IMR-90 (cell line): ENCODE results near the gene CARMIL1. TPM values are rescaled to one million over a fixed set of nuclear protein-coding genes. Genes with fewer than 3 reads are reported as not detected.

ENCODE experiments used
- ATAC-seq: fragments of 200-7000 bp; cut with Tn5 transposase; 2 replicates; pipeline ENCODE4 v1.9.1; 2020; ENCODE audit warnings: low read depth, mild to moderate bottlenecking, moderate library complexity
- BruUV-seq: library from RNA; stranded (reverse); fragments of 400-500 nt; replicated peaks from 2 replicates; lab custom pipeline; 2021; lab: Mats Ljungman, UMichigan
- CTCF ChIA-PET: fragments of 300-600 bp; formaldehyde crosslinking; extraction: SDS; loops from one replicate; lab custom pipeline; 2021; ENCODE audit warnings: antibody characterized with exemption; lab: Yijun Ruan, JAX
- POLR2A ChIA-PET: fragments of 300-600 bp; sonication (Branson Sonifier 250); formaldehyde crosslinking; loops from one replicate; lab custom pipeline; 2022; ENCODE audit warnings: antibody characterized with exemption; ENCODE audit not compliant: unreplicated experiment; lab: Charles Lee
- DNase-seq: peaks from one replicate; pipeline ENCODE4 v3.0.0; 2013
- H2AFZ ChIP-seq: replicated peaks from 2 replicates; pipeline ENCODE3; 2013; ENCODE audit warnings: low read length, mild to moderate bottlenecking; ENCODE audit not compliant: poor library complexity
- H2AK5ac ChIP-seq: 2 replicates; pipeline ENCODE4 v1.6.1; 2013; ENCODE audit warnings: low read depth, low read length, inconsistent platforms
- H2AK9ac ChIP-seq: replicated peaks from 2 replicates; pipeline ENCODE3; 2013; ENCODE audit warnings: mild to moderate bottlenecking, low read depth, low read length, moderate library complexity; ENCODE audit not compliant: poor library complexity
- H2BK120ac ChIP-seq: 2 replicates; pipeline ENCODE4 v1.6.1; 2013; ENCODE audit warnings: low read depth, low read length, inconsistent platforms
- H2BK15ac ChIP-seq: 3 replicates; pipeline ENCODE4 v1.6.1; 2013; ENCODE audit warnings: low read depth, low read length, inconsistent platforms
- H2BK20ac ChIP-seq: 2 replicates; pipeline ENCODE4 v1.6.1; 2013; ENCODE audit warnings: low read depth, mild to moderate bottlenecking, inconsistent platforms, low read length, moderate library complexity
- H2BK5ac ChIP-seq: 2 replicates; pipeline ENCODE4 v1.6.1; 2013; ENCODE audit warnings: mild to moderate bottlenecking, low read depth, low read length, inconsistent platforms; ENCODE audit not compliant: poor library complexity, severe bottlenecking
- H3K14ac ChIP-seq: replicated peaks from 2 replicates; pipeline ENCODE4 v1.6.1; 2013; ENCODE audit warnings: low read depth, low read length, inconsistent platforms
- H3K18ac ChIP-seq: 2 replicates; pipeline ENCODE4 v1.6.1; 2013; ENCODE audit warnings: low read depth, low read length, control low read depth
- H3K23ac ChIP-seq: 2 replicates; pipeline ENCODE4 v1.6.1; 2013; ENCODE audit warnings: low read depth, low read length, inconsistent platforms
- H3K27ac ChIP-seq: 2 replicates; pipeline ENCODE4 v1.5.1; 2013; ENCODE audit warnings: mild to moderate bottlenecking, control low read depth, low read length; ENCODE audit not compliant: insufficient read depth
- H3K27me3 ChIP-seq: 2 replicates; pipeline ENCODE4 v1.6.1; 2013; ENCODE audit warnings: low read length; ENCODE audit not compliant: control insufficient read depth, insufficient read depth
- H3K36me3 ChIP-seq: 2 replicates; pipeline ENCODE4 v1.6.1; 2013; ENCODE audit warnings: low read length, mixed read lengths; ENCODE audit not compliant: control insufficient read depth, insufficient read depth
- H3K4ac ChIP-seq: 2 replicates; pipeline ENCODE4 v1.6.1; 2013; ENCODE audit warnings: low read depth, low read length, inconsistent platforms
- H3K4me1 ChIP-seq: 2 replicates; pipeline ENCODE4 v1.6.1; 2013; ENCODE audit warnings: low read length, mixed read lengths; ENCODE audit not compliant: control insufficient read depth, insufficient read depth
- H3K4me2 ChIP-seq: 2 replicates; pipeline ENCODE4 v1.6.1; 2013; ENCODE audit warnings: low read depth, mild to moderate bottlenecking, control low read depth, low read length, moderate library complexity
- H3K4me3 ChIP-seq: 2 replicates; pipeline ENCODE4 v1.5.1; 2013; ENCODE audit warnings: low read depth, mild to moderate bottlenecking, control low read depth, low read length, moderate library complexity; ENCODE audit not compliant: insufficient read depth
- H3K56ac ChIP-seq: 2 replicates; pipeline ENCODE4 v1.6.1; 2013; ENCODE audit warnings: low read length, inconsistent platforms; ENCODE audit not compliant: insufficient read depth; ENCODE audit errors: extremely low read depth
- H3K79me1 ChIP-seq, 2 experiments: 2 replicates each; pipeline ENCODE4 v1.6.1; 2013; ENCODE audit warnings: low read length in 2 of 2, inconsistent platforms in 1 of 2, low read depth in 1 of 2
- H3K9ac ChIP-seq: 2 replicates; pipeline ENCODE4 v1.6.1; 2013; ENCODE audit warnings: low read depth, low read length, control low read depth
- H3K9me1 ChIP-seq: 2 replicates; pipeline ENCODE4 v1.6.1; 2013; ENCODE audit warnings: low read length, inconsistent platforms; ENCODE audit not compliant: insufficient read depth
- H3K9me3 ChIP-seq: 2 replicates; pipeline ENCODE4 v1.6.1; 2013; ENCODE audit warnings: low read length; ENCODE audit not compliant: control insufficient read depth, insufficient read depth
- H4K20me1 ChIP-seq: 2 replicates; pipeline ENCODE4 v1.6.1; 2013; ENCODE audit warnings: low read length, inconsistent platforms; ENCODE audit not compliant: insufficient read depth
- H4K5ac ChIP-seq: 2 replicates; pipeline ENCODE4 v1.6.1; 2013; ENCODE audit warnings: mild to moderate bottlenecking, low read depth, low read length, control low read depth
- H4K8ac ChIP-seq, 2 experiments: 2 replicates each; pipeline ENCODE4 v1.6.1; 2013; ENCODE audit warnings: low read depth in 2 of 2, low read length in 2 of 2, control low read depth in 1 of 2, inconsistent platforms in 1 of 2
- H4K91ac ChIP-seq: 2 replicates; pipeline ENCODE4 v1.6.1; 2013; ENCODE audit warnings: low read depth, low read length, inconsistent platforms; ENCODE audit not compliant: insufficient read depth
- BHLHE40 ChIP-seq: fragments of 150-350 bp; IDR thresholded peaks from 2 replicates; pipeline ENCODE4 v1.6.1; 2016; ENCODE audit warnings: mild to moderate bottlenecking, low read depth, low read length
- ELK1 ChIP-seq: fragments of 150-350 bp; IDR thresholded peaks from 2 replicates; pipeline ENCODE4 v1.6.1; 2016; ENCODE audit warnings: low read depth, mild to moderate bottlenecking, low read length, moderate library complexity, borderline replicate concordance
- FOS ChIP-seq: fragments of 150-350 bp; IDR thresholded peaks from 2 replicates; pipeline ENCODE4 v1.6.1; 2016; ENCODE audit warnings: low read depth, low read length
- NFE2L2 ChIP-seq: fragments of 150-350 bp; IDR thresholded peaks from 2 replicates; pipeline ENCODE4 v1.6.1; 2016; ENCODE audit warnings: low read depth, mild to moderate bottlenecking, low read length
- POLR2A ChIP-seq: IDR thresholded peaks from 2 replicates; pipeline ENCODE4 v1.6.1; 2012; ENCODE audit warnings: mild to moderate bottlenecking, low read depth, low read length
- RCOR1 ChIP-seq: IDR thresholded peaks from 2 replicates; pipeline ENCODE4 v1.6.1; 2012; ENCODE audit warnings: mild to moderate bottlenecking, low read length, improper control_type of control experiment; ENCODE audit not compliant: insufficient replicate concordance
- WGBS, 2 experiments: methylation state at CpG; one replicate each; pipeline versions ENCODE4 v1.1.5 to v1.1.7; 2013; ENCODE audit warnings: missing lambda C conversion rate in 2 of 2; ENCODE audit not compliant: insufficient read length in 1 of 2; ENCODE audit errors: extremely low coverage in 2 of 2; 5-methylcytosine and 5-hydroxymethylcytosine counted together
- dilution Hi-C: fragments of 300-500 bp; cut with HindIII; formaldehyde crosslinking; loops from one replicate; pipeline ENCODE4 v1.14.3; 2018; ENCODE audit warnings: low sequenced_read_pairs; ENCODE audit not compliant: unreplicated experiment
- in situ Hi-C: fragments of 300-500 bp; cut with MboI; formaldehyde crosslinking; loops from 3 replicates; pipeline ENCODE4 v1.14.3; 2019; ENCODE audit warnings: low sequenced_read_pairs, inconsistent platforms, mixed read lengths
- intact Hi-C: fragments of 100-400 bp; cut with micrococcal nuclease; formaldehyde crosslinking; loops from 2 replicates; pipeline ENCODE4 v1.10.0; 2022
- polyA plus RNA-seq, 3 experiments: library from polyadenylated mRNA; depleted of rRNA; stranded (reverse); fragments of >200 nt; gene quantifications; 2 replicates each; pipeline ENCODE4 v1.2.3, GENCODE V29; 2012; ENCODE audit warnings: low replicate concordance in 1 of 3
- total RNA-seq: library from RNA; depleted of rRNA; stranded (reverse); fragments of >200 nt; gene quantifications from 2 replicates; pipeline ENCODE4 v1.2.3, GENCODE V29; 2012

CARMIL1 gene
- total and polyA plus RNA-seq, 2 of the 4 experiments (the other 2 are of a cell fraction) = 1.3 to 2.9 TPM

- no peak overlapping the region for H3K14ac ChIP-seq
- TF ChIP-seq FOS (no peak), ELK1 (no peak), POLR2A (no peak), NFE2L2 (no peak), RCOR1 (no peak), BHLHE40 (no peak)
- no peaks in the 10 kb centered on the region for H3K36me3 ChIP-seq
- CTCF ChIA-PET = interaction anchor here (0.5 to 1.3 kb wide), 4 partner anchors 12 to 277 kb away, joined by 3 read pairs; no protein-coding TSS in a partner anchor
- intact Hi-C loops = no loop called here
- DNase-seq (no peak), ATAC-seq (no peak)
- no peak overlapping the region for H3K4me3 ChIP-seq
- dilution Hi-C loops = no loop called here
- no peak overlapping the region for H3K18ac ChIP-seq
- H2BK15ac ChIP-seq = no peak overlapping the region
- no peak overlapping the region for H3K4me2 ChIP-seq
- no peak overlapping the region for H3K9ac ChIP-seq
- H3K56ac ChIP-seq = no peak overlapping the region
- no peaks in the 10 kb centered on the region for H3K9me1 ChIP-seq
- no peak overlapping the region for H3K23ac ChIP-seq
- no peaks in the 10 kb centered on the region for H3K9me3 ChIP-seq
- H3K4me1 ChIP-seq = no peaks in the 10 kb centered on the region
- no peak overlapping the region for H2BK20ac ChIP-seq
- POLR2A ChIA-PET = no interaction called here
- H4K91ac ChIP-seq = no peak overlapping the region
- no peak overlapping the region for H2AK5ac ChIP-seq
- H2BK5ac ChIP-seq = no peak overlapping the region
- in situ Hi-C loops = no loop called here
- H2AK9ac ChIP-seq = no peak overlapping the region
- H4K5ac ChIP-seq = no peak overlapping the region
- H2BK120ac ChIP-seq = no peak overlapping the region
- no peak overlapping the region for H4K8ac ChIP-seq
- no peak overlapping the region for H3K27ac ChIP-seq
- H3K27me3 ChIP-seq = no peaks in the 10 kb centered on the region; the same call in none of the 2 replicates
- no TSS peak for BruUV-seq
- H3K4ac ChIP-seq = no peak overlapping the region
- WGBS, 2 experiments = no CpG with 5 or more reads among the region's 1 CpG
- no peaks in the 10 kb centered on the region for H4K20me1 ChIP-seq
- peaks cover 0 to 4% of the 10 kb centered on the region in 2 experiments; a peak in 1 of 4 replicates for H3K79me1 ChIP-seq
- H2AFZ ChIP-seq = no peak overlapping the region
These were observed 1.8 kb upstream of the CARMIL1 start for GRCh38 chr6:25277386-25277785.
